ENCODE results near the gene RDX.

Gene RDX

DNA sequence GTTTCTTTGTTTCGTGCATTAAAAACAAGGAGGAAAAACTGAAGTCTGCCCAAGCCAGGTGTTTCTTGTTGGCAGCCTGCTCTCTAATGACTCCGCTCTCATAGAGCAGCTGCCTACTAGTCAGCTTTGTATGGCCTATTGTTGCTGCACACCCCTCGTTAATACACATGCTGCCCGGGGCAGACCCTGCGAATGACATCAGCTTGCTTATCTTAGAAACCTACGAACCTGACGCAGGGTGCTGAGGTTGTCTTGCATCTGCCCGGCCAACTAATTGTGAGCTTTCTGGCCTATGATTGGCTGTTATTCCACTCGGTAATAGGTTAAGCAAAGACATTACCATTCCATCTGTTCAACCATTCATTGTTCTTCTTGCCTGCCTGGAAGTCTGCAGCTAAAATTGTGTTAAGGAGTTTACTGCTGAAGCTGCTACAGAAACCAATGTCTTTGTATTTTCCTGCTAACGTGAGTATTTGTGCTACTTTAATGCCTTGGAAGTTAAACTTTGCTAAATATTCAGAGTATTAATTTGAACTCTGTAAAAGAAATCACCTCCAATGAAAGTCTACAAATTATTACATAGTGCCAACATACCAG lies 165.7 kb downstream of the RDX start:
- no peak for DNase-seq (ENCODE audit: low read depth in 2 of 2)

DNA sequence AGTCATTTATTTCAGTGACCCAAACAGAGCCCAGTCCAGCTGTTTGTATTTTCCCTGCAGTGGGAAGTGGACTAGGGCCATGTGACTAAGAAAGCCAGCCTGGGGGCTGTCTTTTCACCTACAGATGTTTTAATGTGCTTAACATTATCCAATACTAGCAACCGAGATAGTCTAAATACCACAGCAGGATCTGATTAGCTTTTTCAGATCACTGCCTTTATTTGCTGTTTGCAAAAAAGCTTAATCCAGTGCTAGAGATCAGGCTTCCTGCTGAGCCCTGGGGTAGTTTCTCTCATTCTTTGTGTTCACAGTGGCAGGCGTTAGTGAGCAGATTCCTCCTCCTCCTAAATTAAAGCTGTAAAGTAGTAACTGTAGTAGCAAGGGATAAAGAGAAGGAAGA lies 168.3 kb downstream of the RDX start:
- no peak for DNase-seq (ENCODE audit: low read depth in 2 of 2)

DNA sequence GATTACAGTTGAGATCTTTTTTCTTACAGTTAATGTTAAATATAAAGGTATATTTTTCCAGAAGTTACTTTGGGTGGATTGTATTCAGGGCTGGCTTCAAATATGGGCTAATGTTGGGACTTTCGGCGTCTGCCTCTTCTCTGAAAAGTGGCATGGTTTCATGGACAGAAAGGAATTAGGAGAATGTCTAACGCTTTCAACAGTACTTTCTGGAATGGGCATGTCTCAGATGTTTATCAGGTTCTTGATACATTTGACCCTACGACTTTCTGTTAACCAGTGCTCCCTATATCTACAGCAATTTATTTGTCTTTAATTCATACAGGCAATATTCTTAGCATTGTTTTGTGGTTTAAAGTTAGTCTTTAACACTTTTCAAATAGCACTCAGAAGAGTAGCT lies 169.5 kb downstream of the RDX start:
- DNase-seq (ENCODE audit: low read depth in 2 of 2), result no peak

DNA sequence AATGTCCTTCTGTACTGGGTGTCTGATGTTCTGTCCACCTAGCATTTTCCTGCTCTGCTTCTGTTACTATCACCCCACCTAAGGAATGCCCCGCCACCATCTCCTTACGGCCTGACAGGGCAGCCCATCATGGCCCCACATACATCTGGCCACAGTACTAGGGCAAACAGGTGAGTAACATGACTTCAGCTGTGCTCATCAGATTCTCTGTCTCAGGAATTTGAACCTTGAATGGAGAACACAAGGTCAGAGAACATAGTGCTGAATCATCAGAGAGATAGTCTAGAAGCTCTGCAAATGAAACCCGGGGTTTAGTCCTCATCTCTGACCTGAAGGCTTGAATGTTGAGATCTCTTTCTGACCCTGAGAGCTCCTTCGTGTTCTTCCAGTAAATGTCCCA lies 170.8 kb downstream of the RDX start:
- no peak for DNase-seq (ENCODE audit: low read depth in 2 of 2)

Data from stimulated activated CD8-positive, alpha-beta memory T cell treated with anti-CD3 and anti-CD28 coated beads, Interleukin-15, amount 100 ng/mL, for 4 hours (primary cell).